GM18951 (cell line): Measurements from ENCODE around the gene GNG12.

Experiments
- POLR2A ChIP-seq: IDR thresholded peaks from 4 replicates; pipeline ENCODE4 v1.6.1; 2011; ENCODE audit warnings: mild to moderate bottlenecking; ENCODE audit not compliant: insufficient read length, insufficient read depth; ENCODE audit errors: extremely low read depth
- in situ Hi-C: fragments of 300-500 bp; cut with MboI; formaldehyde crosslinking; loops from one replicate; pipeline ENCODE4 v1.12.0; 2022; ENCODE audit warnings: low sequenced_read_pairs, mixed read lengths, inconsistent platforms; ENCODE audit not compliant: unreplicated experiment

The GNG12 gene

DNA sequence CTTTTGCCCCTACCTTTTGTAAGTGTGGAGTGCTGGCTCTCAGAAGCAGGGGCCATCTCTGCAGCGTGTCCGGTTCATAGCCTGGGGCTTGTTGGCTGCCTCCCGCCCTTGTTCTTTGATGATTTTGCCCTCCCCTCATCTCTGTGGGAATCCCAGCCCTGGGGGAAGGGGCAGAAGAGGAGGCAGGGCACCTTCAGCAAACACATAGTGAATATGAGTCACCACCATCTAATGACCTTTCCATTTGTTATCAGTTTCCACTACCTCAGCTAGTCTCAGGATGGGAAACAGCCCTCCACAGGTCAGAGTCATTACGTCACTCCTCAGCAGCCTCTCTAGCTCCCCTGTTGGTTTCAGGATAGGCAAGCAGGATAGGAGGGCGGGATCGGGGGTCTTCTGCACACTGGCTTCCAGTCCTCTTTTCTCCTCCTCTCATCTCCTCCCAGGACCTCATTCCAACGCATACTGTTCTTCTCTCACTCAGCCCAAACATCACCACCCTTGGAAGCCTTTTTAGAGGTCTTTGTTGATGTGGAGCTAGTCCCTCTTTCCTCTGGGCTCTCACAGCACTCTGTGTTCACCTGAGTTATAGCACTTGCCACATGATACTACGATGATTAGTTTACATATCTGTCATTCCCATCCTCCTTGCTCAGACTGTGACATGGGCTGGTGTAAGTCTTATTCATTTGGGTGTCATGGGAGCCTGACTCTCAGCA is 132.4 kb downstream of the GNG12 start:
- in situ Hi-C loops, result no loop called here
- no peak for TF ChIP-seq POLR2A

DNA sequence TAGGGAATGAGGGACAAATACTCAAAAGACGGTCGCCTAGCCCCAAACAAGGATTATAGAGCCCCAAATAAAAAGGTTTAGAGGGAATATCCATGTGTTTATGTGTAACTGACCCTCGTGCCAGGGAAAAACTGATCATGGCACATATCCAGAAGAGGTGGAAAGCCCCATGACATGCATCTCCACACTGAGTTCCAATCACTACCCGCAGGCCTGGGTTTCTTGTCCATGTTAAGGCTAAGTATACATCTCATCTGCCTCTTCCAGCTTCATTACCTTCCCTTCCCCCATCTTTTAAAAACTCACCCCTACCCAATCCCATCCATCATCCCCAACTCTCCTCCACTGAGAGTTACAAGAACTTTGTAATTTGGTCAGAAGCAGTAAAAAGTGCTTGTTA is 133.0 kb downstream of the GNG12 start:
- no peak for TF ChIP-seq POLR2A
- in situ Hi-C loops, result no loop called here

DNA sequence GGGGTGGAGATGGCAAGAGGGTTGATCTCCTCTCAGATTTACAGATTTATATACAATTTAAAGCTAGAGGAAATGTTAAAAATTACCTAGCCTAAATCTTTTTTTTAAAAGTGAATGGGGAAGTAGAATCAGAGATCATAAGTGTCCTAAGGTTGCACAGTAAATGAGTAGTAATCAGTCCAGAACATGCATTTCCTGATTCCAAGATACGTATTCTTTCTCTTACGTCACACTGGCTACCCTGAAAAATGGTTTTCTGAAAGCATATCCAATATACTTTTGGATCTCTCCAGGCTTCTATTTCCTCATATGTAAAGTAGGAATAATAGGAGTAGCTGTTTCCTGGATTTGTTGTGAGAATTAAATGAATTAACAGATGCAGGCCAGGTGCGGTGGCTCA is 136.6 kb downstream of the GNG12 start:
- TF ChIP-seq POLR2A, result no peak
- in situ Hi-C loops, result no loop called here

DNA sequence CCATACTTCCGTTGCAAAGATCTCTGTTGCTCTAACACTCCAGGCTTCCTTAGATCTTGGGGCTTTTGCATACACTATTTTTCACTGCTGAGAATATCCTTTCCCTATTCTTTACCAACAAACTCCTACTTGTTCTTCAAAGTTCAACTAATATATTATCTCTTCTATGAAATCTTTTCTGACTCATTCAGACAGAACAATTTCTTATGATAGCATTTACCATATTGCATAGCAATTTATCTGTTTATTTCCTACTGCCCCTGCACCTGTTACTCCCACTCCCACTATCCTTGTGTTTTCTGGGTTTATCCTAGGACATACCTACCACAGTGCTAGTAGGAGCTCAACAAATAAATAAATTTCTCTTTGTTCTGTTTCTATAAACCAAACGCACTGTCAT is 137.3 kb downstream of the GNG12 start:
- no peak for TF ChIP-seq POLR2A
- in situ Hi-C loops, result no loop called here

DNA sequence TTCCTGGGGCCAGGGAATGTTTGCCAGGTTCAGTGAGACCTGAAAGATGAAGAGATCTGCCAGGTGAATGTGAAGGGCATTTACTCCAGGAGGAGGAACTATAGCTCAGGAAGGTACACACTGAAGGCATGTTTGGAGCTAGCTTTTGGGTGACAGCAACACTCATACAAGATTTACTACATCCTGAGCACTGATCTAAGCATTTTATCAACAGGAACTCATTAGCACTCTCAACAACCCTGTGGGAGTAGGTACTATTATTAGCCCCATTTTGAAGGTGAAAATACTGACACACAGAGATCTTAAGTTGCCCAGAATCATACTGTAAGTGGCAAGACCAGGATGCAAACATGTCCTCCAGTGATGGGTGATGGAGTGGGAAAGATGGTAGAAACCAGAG is 141.6 kb downstream of the GNG12 start:
- no peak for TF ChIP-seq POLR2A
- in situ Hi-C loops, result no loop called here

DNA sequence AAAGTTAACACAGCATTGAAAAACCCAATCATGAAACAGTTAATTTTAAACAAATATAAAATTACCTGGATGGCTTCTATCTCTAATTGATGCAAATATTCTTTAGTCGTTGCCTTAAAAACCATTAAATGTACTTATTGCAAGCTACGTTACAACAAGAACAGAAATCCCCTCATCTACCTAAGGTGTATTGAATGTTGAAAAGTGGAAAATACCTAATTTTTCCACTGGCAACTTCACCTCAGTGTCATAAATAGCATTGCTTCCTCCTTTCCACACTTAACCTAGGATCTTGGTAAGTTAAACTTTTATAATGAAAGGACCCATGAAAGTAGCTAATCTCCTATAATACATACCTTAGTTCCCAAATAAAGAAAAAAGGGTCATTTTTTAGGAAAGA is 142.9 kb downstream of the GNG12 start:
- TF ChIP-seq POLR2A, result no peak
- in situ Hi-C loops, result no loop called here

DNA sequence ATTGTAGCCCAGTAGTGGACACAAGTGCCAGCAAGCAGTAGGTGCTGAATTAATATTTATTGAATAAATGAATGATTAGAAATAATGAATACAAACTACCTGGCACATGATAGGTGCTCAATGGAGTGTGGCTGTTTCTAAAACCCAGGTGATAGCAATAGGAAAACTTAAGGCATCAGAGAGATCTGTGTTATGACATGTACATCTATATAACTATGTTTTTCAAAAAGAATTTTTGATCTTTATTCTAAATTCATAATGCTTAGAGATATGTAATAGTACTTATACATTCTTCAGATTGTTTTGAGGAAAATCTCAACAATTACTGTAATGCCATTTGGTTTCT is 143.3 kb downstream of the GNG12 start:
- in situ Hi-C loops, result no loop called here
- TF ChIP-seq POLR2A, result no peak

DNA sequence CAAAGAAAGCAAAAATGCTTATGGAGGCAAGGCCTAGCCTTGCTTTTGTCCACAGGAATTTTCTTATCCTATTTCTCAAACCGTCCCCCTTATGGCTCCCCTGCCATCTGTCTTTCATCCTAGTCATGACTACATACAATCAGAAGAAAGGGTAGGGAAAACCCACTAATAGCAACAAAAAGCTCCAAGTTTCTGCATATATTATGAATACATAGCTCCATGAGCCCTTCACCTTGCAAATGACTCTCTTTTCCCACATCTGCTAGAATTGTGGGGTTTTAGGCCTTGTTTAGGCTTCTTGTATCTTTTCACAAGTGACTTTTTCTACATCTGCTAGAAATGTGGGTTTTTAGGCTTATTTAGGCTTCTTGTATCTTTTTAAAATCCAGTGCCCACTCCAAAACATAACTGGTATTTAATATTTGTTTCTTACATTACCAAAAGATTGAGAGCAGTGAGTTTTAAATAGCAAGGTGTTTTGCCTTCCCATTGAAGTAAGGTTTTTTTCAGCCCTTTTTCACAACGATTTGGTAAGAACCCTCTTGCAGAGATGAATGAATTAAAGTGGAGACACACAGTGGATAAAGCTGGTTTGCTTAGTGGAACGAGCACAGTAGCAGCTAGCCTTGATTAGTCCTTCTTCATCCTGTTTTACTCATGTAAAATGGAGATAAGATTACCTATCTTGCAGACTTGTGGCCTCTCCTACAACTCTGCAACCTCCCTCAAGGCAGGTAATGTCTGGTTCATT is 143.8 kb downstream of the GNG12 start:
- in situ Hi-C loops, result no loop called here
- TF ChIP-seq POLR2A, result peak; percentile 12

DNA sequence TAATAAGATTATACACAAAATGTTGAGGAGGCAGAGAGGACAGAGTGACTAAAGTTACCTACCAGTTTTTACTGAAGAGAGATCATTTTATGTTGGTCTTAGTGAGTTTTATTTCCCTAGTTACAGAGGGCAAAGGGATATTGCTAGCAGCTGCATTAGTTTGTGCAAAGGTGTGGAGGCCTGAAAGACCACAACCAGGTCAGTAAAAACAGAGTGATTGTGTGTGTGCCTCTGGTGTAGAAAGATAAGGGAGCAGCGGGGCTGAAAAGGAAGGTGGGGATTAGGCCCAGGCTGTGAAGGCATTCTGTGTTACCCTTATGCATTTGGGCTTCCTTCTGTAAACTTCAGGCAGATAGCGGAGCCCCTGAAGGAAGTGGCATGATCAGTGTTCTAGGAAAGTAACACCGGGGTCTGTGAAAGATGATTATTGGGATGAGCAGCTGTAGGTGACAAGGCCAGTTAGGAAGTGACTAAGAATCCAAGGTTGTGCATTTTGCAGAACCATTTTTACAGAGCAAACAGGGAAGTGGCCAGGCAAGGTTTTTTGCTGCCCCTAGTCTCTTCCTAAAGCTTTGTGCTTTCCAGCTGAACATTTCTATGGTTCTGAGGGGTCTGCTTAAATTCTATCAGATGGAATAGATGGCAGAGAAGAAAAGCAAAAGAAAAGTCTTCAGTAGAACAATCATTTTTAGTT is 144.6 kb downstream of the GNG12 start:
- in situ Hi-C loops, result no loop called here

DNA sequence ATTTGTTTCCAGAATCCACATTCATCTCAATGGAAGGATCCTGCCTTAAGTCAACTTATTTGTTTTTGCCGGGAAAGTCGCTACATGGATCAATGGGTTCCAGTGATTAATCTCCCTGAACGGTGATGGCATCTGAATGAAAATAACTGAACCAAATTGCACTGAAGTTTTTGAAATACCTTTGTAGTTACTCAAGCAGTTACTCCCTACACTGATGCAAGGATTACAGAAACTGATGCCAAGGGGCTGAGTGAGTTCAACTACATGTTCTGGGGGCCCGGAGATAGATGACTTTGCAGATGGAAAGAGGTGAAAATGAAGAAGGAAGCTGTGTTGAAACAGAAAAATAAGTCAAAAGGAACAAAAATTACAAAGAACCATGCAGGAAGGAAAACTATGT is 145.6 kb downstream of the GNG12 start:
- in situ Hi-C loops, result no loop called here

More for the DNA sequence above, 144.6 kb downstream of the GNG12 start:
- no peak for TF ChIP-seq POLR2A

DNA sequence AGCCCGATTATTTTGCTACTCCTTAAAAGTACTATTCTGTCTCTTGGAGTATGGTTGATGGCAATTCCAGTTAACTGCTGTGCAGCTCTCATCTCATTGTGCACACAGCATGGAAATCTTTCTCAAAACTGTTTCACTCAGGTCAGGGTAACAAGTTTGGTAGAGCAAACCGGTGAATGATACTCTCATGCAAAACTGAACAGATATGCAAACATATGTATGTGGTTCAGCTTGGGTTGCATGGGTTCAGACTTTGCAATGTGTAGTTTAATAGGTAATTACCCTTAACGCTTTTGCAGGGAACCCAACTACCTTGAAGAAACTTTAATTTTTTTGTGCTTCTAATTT is 146.1 kb downstream of the GNG12 start:
- in situ Hi-C loops, result no loop called here
- TF ChIP-seq POLR2A, result no peak

More for the DNA sequence above, 145.6 kb downstream of the GNG12 start:
- TF ChIP-seq POLR2A, result no peak

DNA sequence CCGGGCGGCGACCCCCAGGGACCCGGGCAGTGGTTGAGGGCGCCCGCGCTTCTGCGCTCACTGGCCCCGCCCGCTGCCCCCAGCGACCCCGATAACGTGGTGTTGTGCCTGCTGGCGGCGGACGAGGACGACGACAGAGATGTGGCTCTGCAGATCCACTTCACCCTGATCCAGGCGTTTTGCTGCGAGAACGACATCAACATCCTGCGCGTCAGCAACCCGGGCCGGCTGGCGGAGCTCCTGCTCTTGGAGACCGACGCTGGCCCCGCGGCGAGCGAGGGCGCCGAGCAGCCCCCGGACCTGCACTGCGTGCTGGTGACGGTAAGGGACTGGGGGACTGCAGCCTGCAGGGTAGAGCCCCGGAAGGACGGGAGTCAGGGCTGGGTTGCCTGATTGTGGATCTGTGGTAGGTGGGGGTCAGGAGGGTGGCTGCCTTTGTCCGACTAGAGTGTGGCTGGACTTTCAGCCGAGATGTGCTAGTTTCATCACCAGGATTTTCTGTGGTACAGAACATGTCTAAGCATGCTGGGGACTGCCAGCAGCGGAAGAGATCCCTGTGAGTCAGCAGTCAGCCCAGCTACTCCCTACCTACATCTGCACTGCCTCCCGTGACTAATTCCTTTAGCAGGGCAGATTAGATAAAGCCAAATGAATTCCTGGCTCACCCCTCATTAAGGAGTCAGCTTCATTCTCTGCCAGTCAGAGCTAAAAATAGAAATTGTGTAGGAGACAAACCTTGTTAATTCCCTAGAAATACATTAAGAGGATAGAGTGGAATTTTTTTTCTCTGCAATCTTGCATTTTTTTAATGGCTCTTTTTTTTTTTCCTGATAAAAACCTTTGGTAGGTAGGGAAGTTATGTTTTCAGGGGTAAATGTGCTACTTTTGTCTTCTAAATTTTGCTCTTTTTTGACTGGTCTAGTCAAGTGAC is 146.7 kb downstream of the GNG12 start:
- peak; percentile 59 for TF ChIP-seq POLR2A
- in situ Hi-C loops, result no loop called here
